ENCODE measurements around the gene TRIOBP. TPM values are rescaled to one million over a fixed set of nuclear protein-coding genes. Genes with fewer than 3 reads are reported as not detected.
A peak's percentile ranks its signal among the peaks of the same experiment; 100 is the strongest.

Gene TRIOBP
- total and polyA plus RNA-seq, 2 of the 13 experiments (the other 11 are each of a cell fraction or from before 2014, with no cell fraction given), result 6.1 to 15.4 TPM

DNA sequence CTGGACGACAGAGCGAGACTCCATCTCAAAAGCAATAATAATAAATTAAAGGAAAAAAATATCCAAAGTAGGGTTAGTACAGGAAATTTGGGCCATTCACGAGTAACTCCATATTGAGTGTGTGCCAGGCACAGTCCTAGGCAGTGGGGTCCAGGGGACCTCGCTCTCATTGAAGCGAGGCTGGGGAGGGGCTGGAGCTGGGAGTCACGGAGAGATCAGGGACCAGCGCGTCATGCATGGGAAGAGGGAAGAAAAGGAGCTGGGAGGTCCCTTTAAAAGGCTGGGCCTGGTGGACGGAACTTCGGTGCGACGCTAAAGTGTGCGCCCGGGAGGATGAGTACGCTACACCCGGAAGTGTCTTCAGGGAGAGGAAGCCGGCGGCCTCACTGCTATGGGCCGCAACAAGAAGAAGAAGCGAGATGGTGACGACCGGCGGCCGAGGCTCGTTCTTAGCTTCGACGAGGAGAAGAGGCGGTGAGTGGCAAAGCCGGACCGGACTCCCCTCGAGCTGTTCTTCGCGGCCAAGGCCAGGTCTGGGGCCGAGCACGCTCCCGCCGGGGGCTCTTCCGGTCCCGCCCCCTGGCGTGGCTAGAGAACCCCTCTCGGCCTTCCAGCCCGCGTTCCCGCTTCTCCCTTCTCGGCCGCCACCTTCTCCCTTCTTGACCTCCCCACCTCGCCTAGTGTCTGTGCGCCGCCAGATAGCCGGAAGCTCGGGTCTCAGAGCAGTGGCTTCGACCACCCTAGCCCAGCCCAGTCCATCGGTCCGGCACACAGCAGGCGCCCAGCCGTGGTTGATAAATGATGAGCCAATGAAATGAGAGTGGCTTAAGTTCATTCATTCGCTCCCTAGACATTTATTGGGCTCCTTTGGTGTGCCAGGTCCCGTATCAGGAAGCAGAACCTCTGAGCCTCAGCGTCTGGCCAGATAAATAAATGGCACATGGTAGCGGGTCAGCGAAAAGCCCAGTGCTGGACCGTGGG is 10.6 kb upstream of the TRIOBP start, which contains the start of gene NOL12 (continued):
- 0 out of 2 replicates have a peak, but pooled peaks have one; percentile 52 for TF ChIP-seq ZSCAN29 (CRISPR knock-in tag; conservative IDR thresholded peaks at IDR 0.05)
- TF ChIP-seq ZNF124 (CRISPR knock-in tag; IDR thresholded peaks at IDR 0.05), result peak; percentile 91
- TF ChIP-seq HMG20A (CRISPR knock-in tag; IDR thresholded peaks at IDR 0.05; ENCODE audit: borderline replicate concordance), result 0 out of 2 replicates have a peak, but pooled peaks have one; percentile 44
- peak; percentile 67; the same call in 1 of the 2 replicates for TF ChIP-seq MIXL1 (CRISPR knock-in tag; IDR thresholded peaks at IDR 0.05)
- peak; percentile 52 to 76; a peak in 3 of 4 replicates for TF ChIP-seq POLR2A (IDR thresholded peaks at IDR 0.05; ENCODE audit: insufficient read depth in 1 of 2, low read depth in 2 of 2, low read length in 2 of 2)
- TF ChIP-seq PHB2 (IDR thresholded peaks at IDR 0.05; ENCODE audit: partially characterized antibody), result no peak
- TF ChIP-seq, protein P1, sequence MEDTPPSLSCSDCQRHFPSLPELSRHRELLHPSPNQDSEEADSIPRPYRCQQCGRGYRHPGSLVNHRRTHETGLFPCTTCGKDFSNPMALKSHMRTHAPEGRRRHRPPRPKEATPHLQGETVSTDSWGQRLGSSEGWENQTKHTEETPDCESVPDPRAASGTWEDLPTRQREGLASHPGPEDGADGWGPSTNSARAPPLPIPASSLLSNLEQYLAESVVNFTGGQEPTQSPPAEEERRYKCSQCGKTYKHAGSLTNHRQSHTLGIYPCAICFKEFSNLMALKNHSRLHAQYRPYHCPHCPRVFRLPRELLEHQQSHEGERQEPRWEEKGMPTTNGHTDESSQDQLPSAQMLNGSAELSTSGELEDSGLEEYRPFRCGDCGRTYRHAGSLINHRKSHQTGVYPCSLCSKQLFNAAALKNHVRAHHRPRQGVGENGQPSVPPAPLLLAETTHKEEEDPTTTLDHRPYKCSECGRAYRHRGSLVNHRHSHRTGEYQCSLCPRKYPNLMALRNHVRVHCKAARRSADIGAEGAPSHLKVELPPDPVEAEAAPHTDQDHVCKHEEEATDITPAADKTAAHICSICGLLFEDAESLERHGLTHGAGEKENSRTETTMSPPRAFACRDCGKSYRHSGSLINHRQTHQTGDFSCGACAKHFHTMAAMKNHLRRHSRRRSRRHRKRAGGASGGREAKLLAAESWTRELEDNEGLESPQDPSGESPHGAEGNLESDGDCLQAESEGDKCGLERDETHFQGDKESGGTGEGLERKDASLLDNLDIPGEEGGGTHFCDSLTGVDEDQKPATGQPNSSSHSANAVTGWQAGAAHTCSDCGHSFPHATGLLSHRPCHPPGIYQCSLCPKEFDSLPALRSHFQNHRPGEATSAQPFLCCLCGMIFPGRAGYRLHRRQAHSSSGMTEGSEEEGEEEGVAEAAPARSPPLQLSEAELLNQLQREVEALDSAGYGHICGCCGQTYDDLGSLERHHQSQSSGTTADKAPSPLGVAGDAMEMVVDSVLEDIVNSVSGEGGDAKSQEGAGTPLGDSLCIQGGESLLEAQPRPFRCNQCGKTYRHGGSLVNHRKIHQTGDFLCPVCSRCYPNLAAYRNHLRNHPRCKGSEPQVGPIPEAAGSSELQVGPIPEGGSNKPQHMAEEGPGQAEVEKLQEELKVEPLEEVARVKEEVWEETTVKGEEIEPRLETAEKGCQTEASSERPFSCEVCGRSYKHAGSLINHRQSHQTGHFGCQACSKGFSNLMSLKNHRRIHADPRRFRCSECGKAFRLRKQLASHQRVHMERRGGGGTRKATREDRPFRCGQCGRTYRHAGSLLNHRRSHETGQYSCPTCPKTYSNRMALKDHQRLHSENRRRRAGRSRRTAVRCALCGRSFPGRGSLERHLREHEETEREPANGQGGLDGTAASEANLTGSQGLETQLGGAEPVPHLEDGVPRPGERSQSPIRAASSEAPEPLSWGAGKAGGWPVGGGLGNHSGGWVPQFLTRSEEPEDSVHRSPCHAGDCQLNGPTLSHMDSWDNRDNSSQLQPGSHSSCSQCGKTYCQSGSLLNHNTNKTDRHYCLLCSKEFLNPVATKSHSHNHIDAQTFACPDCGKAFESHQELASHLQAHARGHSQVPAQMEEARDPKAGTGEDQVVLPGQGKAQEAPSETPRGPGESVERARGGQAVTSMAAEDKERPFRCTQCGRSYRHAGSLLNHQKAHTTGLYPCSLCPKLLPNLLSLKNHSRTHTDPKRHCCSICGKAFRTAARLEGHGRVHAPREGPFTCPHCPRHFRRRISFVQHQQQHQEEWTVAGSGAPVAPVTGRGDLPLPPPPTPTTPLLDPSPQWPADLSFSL (CRISPR knock-in tag; IDR thresholded peaks at IDR 0.05), result no peak
- TF ChIP-seq ZNF354B (CRISPR knock-in tag; IDR thresholded peaks at IDR 0.05), result no peak; the same call in 1 of the 2 replicates
- TF ChIP-seq HHEX (CRISPR knock-in tag; IDR thresholded peaks at IDR 0.05), result no peak
- peak; percentile 70 for TF ChIP-seq RXRA (CRISPR knock-in tag; IDR thresholded peaks at IDR 0.05)
- TF ChIP-seq, protein P2, sequence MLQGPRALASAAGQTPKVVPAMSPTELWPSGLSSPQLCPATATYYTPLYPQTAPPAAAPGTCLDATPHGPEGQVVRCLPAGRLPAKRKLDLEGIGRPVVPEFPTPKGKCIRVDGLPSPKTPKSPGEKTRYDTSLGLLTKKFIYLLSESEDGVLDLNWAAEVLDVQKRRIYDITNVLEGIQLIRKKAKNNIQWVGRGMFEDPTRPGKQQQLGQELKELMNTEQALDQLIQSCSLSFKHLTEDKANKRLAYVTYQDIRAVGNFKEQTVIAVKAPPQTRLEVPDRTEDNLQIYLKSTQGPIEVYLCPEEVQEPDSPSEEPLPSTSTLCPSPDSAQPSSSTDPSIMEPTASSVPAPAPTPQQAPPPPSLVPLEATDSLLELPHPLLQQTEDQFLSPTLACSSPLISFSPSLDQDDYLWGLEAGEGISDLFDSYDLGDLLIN (CRISPR knock-in tag; IDR thresholded peaks at IDR 0.05; ENCODE audit: borderline replicate concordance), result no peak
- peak; percentile 70; the same call in 1 of the 2 replicates for TF ChIP-seq KDM5B (CRISPR knock-in tag; IDR thresholded peaks at IDR 0.05; ENCODE audit: borderline replicate concordance)
- TF ChIP-seq, protein P3, sequence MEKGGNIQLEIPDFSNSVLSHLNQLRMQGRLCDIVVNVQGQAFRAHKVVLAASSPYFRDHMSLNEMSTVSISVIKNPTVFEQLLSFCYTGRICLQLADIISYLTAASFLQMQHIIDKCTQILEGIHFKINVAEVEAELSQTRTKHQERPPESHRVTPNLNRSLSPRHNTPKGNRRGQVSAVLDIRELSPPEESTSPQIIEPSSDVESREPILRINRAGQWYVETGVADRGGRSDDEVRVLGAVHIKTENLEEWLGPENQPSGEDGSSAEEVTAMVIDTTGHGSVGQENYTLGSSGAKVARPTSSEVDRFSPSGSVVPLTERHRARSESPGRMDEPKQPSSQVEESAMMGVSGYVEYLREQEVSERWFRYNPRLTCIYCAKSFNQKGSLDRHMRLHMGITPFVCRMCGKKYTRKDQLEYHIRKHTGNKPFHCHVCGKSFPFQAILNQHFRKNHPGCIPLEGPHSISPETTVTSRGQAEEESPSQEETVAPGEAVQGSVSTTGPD (CRISPR knock-in tag; IDR thresholded peaks at IDR 0.05), result no peak
- TF ChIP-seq ZFAT (CRISPR knock-in tag; conservative IDR thresholded peaks at IDR 0.05), result no peak
- TF ChIP-seq ATF7-NPFF (CRISPR knock-in tag; IDR thresholded peaks at IDR 0.05; ENCODE audit: low read depth), result peak; percentile 33; the same call in 1 of the 2 replicates
- no peak for TF ChIP-seq ATRX (CRISPR knock-in tag; IDR thresholded peaks at IDR 0.05; ENCODE audit: borderline replicate concordance)
- TF ChIP-seq ONECUT2 (CRISPR knock-in tag; IDR thresholded peaks at IDR 0.05), result no peak
- peak; percentile 69 for TF ChIP-seq REPIN1 (CRISPR knock-in tag; IDR thresholded peaks at IDR 0.05; ENCODE audit: borderline replicate concordance, low read depth)
- peak; percentile 92 for TF ChIP-seq ZSCAN31 (CRISPR knock-in tag; IDR thresholded peaks at IDR 0.05; ENCODE audit: low read depth)
